ENCODE measurements around the gene AGPS. TPM values are rescaled to one million over a fixed set of nuclear protein-coding genes. Genes with fewer than 3 reads are reported as not detected.
"Not testable (repeated sequence)": the region's sequence is repeated elsewhere in the genome, so short reads cannot be mapped to it uniquely, and the experiment has no call there.

AGPS gene
- polyA plus RNA-seq, 1 of the 3 experiments (the other 2 are of a cell fraction) = 10.9 TPM

DNA sequence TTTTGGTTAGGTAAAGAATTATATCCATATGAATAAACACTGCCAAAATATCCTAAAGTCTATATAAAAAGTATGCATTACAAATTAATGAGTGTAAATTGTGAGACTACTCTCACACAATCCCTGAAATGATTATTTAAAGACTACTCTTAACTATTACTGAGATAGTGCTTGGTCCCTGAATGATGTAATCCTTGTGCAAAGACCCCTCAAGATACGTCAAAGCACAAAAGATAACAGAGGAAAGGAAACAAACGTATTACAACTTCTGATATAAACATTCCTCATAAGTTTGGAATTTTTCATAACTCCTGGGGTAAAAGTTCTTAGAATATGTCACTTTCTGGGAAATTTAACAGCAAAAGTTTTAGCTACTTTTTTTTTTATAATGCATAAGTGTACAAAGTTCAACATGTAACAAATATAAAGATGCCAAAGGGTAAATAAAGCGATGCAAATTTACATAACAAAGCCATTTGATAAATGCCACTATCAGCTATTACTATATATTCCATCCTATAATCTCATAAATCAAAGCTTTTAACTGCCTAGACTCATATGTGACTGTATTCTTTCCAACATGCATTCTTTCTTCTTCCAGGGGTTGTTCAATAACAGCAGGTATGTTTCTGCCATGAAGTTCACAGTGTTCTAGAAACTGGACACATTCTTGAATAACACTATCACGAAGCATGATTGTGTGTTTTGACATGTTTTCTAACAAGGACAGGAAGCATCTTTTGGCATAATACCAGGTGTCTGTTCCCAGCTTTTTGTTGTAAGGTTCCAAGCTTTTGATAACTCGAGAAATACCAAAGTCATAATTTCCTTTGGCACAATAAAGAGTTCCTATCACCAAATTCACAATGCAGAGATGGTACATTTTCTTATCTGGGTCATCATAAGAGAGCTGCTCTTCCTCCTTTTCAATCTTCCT, 158.0 kb downstream of the AGPS start:
- Histone ChIP-seq H3K9me3 (no peaks in the 10 kb centered on the region), H3K9ac (no peak overlapping the region), H4K20me1 (ENCODE audit: insufficient read depth) (no peaks in the 10 kb centered on the region), H3K36me3 (replicated peaks in 1 of 2; ENCODE audit: control insufficient read depth in 1 of 2, insufficient read depth in 2 of 2, low read length in 1 of 2) (no peaks in the 10 kb centered on the region), H3K79me2 (ENCODE audit: insufficient read depth) (no peaks in the 10 kb centered on the region), H3K27me3 (ENCODE audit: insufficient read depth) (no peaks in the 10 kb centered on the region), H3K4me2 (no peak overlapping the region), H3K4me3 (ENCODE audit: low read depth in 2 of 2, low read length in 1 of 2) (no peak overlapping the region), H3F3A (replicated peaks; ENCODE audit: insufficient read depth) (no peaks in the 10 kb centered on the region), H3K4me1 (ENCODE audit: control insufficient read depth in 1 of 2, insufficient read depth in 2 of 2, low read depth in 1 of 2, low read length in 1 of 2) (peaks cover 0 to 25% of the 10 kb centered on the region in 2 experiments; a peak in 2 of 4 replicates), H3K9me2 (no peaks in the 10 kb centered on the region), H2AFZ (ENCODE audit: low read depth) (no peak overlapping the region), H3K27ac (ENCODE audit: low read depth in 2 of 2, low read length in 1 of 2) (peak overlapping the region in 1 of 2 experiments; percentile 91; a peak in 1 of 4 replicates)
- POLR2A ChIA-PET = no interaction called here
- DNase-seq = no peak
- TF ChIP-seq TAF1 (IDR thresholded peaks at IDR 0.05; ENCODE audit: borderline replicate concordance, low read depth, low read length) (no peak), MXI1 (IDR thresholded peaks at IDR 0.05; ENCODE audit: low read depth, low read length) (no peak), EP300 (IDR thresholded peaks at IDR 0.05; ENCODE audit: borderline replicate concordance in 1 of 2, low read depth in 1 of 2, low read length in 1 of 2) (no peak), RXRA (IDR thresholded peaks at IDR 0.05; ENCODE audit: borderline replicate concordance, low read depth) (no peak), EZH2phosphoT487 (IDR thresholded peaks at IDR 0.05; ENCODE audit: borderline replicate concordance, low read depth) (no peak), NRF1 (IDR thresholded peaks at IDR 0.05; ENCODE audit: low read depth, low read length) (no peak), JUND (IDR thresholded peaks at IDR 0.05) (no peak), RCOR1 (IDR thresholded peaks at IDR 0.05; ENCODE audit: low read length) (no peak)
- TF ChIP-seq, protein P1, sequence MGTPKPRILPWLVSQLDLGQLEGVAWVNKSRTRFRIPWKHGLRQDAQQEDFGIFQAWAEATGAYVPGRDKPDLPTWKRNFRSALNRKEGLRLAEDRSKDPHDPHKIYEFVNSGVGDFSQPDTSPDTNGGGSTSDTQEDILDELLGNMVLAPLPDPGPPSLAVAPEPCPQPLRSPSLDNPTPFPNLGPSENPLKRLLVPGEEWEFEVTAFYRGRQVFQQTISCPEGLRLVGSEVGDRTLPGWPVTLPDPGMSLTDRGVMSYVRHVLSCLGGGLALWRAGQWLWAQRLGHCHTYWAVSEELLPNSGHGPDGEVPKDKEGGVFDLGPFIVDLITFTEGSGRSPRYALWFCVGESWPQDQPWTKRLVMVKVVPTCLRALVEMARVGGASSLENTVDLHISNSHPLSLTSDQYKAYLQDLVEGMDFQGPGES (IDR thresholded peaks at IDR 0.05; ENCODE audit: low read depth, low read length) = no peak
- TF ChIP-seq, protein P2, sequence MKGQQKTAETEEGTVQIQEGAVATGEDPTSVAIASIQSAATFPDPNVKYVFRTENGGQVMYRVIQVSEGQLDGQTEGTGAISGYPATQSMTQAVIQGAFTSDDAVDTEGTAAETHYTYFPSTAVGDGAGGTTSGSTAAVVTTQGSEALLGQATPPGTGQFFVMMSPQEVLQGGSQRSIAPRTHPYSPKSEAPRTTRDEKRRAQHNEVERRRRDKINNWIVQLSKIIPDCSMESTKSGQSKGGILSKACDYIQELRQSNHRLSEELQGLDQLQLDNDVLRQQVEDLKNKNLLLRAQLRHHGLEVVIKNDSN (IDR thresholded peaks at IDR 0.05; ENCODE audit: borderline replicate concordance, low read depth) = no peak
- TF ChIP-seq, protein P3, sequence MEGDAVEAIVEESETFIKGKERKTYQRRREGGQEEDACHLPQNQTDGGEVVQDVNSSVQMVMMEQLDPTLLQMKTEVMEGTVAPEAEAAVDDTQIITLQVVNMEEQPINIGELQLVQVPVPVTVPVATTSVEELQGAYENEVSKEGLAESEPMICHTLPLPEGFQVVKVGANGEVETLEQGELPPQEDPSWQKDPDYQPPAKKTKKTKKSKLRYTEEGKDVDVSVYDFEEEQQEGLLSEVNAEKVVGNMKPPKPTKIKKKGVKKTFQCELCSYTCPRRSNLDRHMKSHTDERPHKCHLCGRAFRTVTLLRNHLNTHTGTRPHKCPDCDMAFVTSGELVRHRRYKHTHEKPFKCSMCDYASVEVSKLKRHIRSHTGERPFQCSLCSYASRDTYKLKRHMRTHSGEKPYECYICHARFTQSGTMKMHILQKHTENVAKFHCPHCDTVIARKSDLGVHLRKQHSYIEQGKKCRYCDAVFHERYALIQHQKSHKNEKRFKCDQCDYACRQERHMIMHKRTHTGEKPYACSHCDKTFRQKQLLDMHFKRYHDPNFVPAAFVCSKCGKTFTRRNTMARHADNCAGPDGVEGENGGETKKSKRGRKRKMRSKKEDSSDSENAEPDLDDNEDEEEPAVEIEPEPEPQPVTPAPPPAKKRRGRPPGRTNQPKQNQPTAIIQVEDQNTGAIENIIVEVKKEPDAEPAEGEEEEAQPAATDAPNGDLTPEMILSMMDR (IDR thresholded peaks at IDR 0.05) = no peak
- TF ChIP-seq, protein P4, sequence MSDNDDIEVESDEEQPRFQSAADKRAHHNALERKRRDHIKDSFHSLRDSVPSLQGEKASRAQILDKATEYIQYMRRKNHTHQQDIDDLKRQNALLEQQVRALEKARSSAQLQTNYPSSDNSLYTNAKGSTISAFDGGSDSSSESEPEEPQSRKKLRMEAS (IDR thresholded peaks at IDR 0.05; ENCODE audit: low read depth) = no peak
- 93% methylated on average over 5 of the region's 5 CpGs for WGBS (ENCODE audit: low lambda C conversion rate)
- CTCF ChIA-PET = interaction anchor here (1.1 to 4.7 kb wide), 3 partner anchors 13 to 61 kb away, joined by 3 to 17 read pairs (median 9); no protein-coding TSS in a partner anchor

DNA sequence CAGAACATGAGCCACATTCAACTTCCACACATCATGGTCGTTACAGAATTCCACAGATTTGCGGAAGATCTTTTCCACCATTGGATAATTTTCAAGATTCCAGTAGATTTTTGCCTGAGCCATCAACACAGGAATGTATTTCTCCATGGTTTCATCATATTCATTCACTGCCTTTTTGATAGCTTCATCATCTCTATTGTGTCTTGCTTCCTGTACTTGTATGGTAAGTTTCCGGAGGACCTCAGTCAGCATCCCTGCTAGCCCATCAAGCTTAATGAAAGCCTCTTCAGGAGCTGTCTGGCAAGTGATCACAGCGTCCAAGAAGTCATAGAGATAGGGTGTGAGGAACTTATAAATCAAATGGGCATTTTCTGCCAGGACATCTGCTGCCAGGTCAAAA, 158.8 kb downstream of the AGPS start:
- not testable (repeated sequence) for DNase-seq
- 95% methylated on average over 4 of the region's 4 CpGs for WGBS (ENCODE audit: low lambda C conversion rate)
- POLR2A ChIA-PET = interaction anchor here (1.4 kb wide), 1 partner anchor 47 kb away, joined by 4 read pairs; no protein-coding TSS in a partner anchor

More for the DNA sequence above, 158.8 kb downstream of the AGPS start:
- not testable (repeated sequence) for H3K9me3 ChIP-seq; H2AFZ ChIP-seq (ENCODE audit: low read depth); H4K20me1 ChIP-seq (ENCODE audit: insufficient read depth); H3F3A ChIP-seq (replicated peaks; ENCODE audit: insufficient read depth); H3K27me3 ChIP-seq (ENCODE audit: insufficient read depth); H3K4me3 ChIP-seq (ENCODE audit: low read depth in 2 of 2, low read length in 1 of 2); H3K79me2 ChIP-seq (ENCODE audit: insufficient read depth); H3K9me2 ChIP-seq; H3K4me2 ChIP-seq; H3K9ac ChIP-seq; H3K36me3 ChIP-seq (replicated peaks in 1 of 2; ENCODE audit: control insufficient read depth in 1 of 2, insufficient read depth in 2 of 2, low read length in 1 of 2)
- CTCF ChIA-PET = interaction anchor here (1.1 to 1.8 kb wide), 2 partner anchors 14 to 62 kb away, joined by 3 to 9 read pairs; no protein-coding TSS in a partner anchor
- peaks cover 0 to 25% of the 10 kb centered on the region in 2 experiments; a peak in 2 of 4 replicates for H3K4me1 ChIP-seq (ENCODE audit: control insufficient read depth in 1 of 2, insufficient read depth in 2 of 2, low read depth in 1 of 2, low read length in 1 of 2)
- peak overlapping the region in 1 of 2 experiments; percentile 100; a peak in 2 of 4 replicates for H3K27ac ChIP-seq (ENCODE audit: low read depth in 2 of 2, low read length in 1 of 2)

All from SK-N-SH (cell line).